GM19035 (cell line): ENCODE measurements around the gene SLC39A6.
"Not testable (repeated sequence)": the region's sequence is repeated elsewhere in the genome, so short reads cannot be mapped to it uniquely, and the experiment has no call there.

Experiments
- ATAC-seq: cut with Tn5 transposase; IDR thresholded peaks from one replicate; pipeline ENCODE4 v1.9.1; 2021; ENCODE audit not compliant: unreplicated experiment

Gene SLC39A6

DNA sequence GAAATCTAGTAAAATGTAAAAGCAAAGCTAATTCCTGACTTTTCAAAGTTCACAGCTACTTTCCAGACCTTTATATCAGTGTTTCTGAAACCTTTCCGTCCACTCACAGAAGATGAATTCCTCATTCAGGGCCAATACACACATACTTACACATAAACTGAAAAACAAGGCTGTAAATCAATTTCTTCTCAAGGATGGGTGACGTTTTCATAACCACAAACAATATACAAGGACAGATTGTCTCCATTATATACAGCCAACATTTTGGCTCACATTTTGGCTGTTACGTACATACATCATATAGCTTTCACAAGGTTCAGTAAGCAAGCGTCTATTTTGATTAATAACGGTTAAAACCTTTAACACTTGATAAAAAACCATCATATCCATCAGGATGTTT is 63.1 kb downstream of the SLC39A6 start:
- no peak for ATAC-seq

- ATAC-seq: not testable (repeated sequence)
Observed at GRCh38 chr18:36064809-36065079, 64.4 kb downstream of the SLC39A6 start.

GRCh38 chr18:36064027-36064808 is 64.9 kb downstream of the SLC39A6 start:
- no peak for ATAC-seq

DNA sequence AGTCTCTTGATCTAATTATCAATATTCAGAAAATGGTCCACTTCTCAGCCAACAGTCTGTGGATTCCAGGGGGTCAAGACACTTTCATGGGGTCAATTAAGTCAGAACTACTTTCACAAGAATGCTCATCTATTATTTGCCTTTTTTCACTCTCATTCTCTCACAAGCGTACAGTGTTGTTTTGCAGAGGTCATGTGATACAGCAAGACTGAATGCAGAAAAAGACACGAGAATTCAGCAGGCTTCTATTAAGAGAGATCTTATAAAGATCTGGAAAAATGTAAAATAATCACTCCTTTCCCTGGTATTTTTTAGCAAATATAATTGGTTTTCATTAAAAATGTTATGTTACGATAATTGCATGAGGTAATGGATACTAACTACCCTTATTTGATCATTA is 70.5 kb downstream of the SLC39A6 start:
- no peak for ATAC-seq
